ENCODE data around the gene CDH24. TPM values are rescaled to one million over a fixed set of nuclear protein-coding genes. Genes with fewer than 3 reads are reported as not detected.

CDH24 gene
- total and polyA plus RNA-seq, 10 of the 15 experiments (the other 5 are each of a cell fraction or from before 2014, with no cell fraction given), result 0.10 to 1.5 (median 0.45) TPM; not detected in 2

DNA sequence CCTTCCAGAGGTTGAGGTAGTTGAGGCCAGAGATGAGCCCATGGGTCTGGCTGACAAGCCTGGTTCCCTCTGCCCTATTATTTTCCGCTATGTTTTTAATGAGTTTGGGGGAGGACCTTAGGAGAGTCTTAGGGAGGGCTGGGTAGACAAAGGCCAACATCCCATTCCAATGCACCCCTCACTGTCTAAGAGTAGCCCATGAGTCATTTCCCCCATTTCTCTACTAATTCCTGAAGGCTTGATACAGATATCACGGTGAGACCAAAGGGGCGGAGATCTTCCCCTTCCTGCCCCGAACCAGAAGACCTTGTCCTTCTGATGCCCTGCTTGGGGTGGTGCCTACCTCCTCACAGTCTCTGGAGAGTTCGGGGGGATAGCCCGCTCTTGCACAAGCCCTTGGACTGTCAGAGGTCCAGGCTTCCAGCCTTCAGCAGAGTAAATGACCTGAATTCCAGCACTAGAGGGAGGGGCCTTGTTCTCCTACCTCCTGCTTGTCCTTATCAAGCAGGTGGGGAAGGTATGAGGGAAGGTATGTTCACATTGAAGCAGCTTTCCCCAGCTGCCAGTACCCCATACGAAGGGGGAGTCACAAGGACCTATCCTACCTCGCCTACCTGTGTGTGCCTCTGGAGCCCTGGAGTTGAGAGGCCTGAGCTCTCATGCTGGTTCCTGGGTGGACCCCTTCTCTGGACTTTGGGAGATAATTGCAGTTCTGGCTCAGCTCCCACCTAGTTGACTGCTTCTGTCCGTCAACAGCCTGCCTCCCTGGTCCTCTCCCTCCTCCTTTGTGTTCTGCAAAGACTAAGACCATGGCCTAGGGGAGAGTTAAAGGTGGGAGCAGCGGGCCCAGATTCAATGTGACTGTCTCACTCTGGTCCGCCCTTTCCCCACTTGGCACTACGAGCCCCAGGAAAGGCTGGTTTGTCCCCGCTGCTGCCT lies 11.6 kb downstream of the CDH24 start:
- POLR2A ChIA-PET, result no interaction called here
- TF ChIP-seq DPF2 (IDR thresholded peaks at IDR 0.05) (no peak), ZZZ3 (IDR thresholded peaks at IDR 0.05; ENCODE audit: control insufficient read depth, insufficient read length, low read depth) (no peak), IRF5 (IDR thresholded peaks at IDR 0.05; ENCODE audit: borderline replicate concordance) (no peak), ZNF207 (IDR thresholded peaks at IDR 0.05; ENCODE audit: borderline replicate concordance) (no peak), CEBPB (IDR thresholded peaks at IDR 0.05; ENCODE audit: borderline replicate concordance in 1 of 2, low read depth in 2 of 2, low read length in 2 of 2) (no peak)
- TF ChIP-seq, protein P1, sequence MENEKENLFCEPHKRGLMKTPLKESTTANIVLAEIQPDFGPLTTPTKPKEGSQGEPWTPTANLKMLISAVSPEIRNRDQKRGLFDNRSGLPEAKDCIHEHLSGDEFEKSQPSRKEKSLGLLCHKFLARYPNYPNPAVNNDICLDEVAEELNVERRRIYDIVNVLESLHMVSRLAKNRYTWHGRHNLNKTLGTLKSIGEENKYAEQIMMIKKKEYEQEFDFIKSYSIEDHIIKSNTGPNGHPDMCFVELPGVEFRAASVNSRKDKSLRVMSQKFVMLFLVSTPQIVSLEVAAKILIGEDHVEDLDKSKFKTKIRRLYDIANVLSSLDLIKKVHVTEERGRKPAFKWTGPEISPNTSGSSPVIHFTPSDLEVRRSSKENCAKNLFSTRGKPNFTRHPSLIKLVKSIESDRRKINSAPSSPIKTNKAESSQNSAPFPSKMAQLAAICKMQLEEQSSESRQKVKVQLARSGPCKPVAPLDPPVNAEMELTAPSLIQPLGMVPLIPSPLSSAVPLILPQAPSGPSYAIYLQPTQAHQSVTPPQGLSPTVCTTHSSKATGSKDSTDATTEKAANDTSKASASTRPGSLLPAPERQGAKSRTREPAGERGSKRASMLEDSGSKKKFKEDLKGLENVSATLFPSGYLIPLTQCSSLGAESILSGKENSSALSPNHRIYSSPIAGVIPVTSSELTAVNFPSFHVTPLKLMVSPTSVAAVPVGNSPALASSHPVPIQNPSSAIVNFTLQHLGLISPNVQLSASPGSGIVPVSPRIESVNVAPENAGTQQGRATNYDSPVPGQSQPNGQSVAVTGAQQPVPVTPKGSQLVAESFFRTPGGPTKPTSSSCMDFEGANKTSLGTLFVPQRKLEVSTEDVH (IDR thresholded peaks at IDR 0.05; ENCODE audit: low read depth, partially characterized antibody), result no peak
- TF ChIP-seq, protein P2, sequence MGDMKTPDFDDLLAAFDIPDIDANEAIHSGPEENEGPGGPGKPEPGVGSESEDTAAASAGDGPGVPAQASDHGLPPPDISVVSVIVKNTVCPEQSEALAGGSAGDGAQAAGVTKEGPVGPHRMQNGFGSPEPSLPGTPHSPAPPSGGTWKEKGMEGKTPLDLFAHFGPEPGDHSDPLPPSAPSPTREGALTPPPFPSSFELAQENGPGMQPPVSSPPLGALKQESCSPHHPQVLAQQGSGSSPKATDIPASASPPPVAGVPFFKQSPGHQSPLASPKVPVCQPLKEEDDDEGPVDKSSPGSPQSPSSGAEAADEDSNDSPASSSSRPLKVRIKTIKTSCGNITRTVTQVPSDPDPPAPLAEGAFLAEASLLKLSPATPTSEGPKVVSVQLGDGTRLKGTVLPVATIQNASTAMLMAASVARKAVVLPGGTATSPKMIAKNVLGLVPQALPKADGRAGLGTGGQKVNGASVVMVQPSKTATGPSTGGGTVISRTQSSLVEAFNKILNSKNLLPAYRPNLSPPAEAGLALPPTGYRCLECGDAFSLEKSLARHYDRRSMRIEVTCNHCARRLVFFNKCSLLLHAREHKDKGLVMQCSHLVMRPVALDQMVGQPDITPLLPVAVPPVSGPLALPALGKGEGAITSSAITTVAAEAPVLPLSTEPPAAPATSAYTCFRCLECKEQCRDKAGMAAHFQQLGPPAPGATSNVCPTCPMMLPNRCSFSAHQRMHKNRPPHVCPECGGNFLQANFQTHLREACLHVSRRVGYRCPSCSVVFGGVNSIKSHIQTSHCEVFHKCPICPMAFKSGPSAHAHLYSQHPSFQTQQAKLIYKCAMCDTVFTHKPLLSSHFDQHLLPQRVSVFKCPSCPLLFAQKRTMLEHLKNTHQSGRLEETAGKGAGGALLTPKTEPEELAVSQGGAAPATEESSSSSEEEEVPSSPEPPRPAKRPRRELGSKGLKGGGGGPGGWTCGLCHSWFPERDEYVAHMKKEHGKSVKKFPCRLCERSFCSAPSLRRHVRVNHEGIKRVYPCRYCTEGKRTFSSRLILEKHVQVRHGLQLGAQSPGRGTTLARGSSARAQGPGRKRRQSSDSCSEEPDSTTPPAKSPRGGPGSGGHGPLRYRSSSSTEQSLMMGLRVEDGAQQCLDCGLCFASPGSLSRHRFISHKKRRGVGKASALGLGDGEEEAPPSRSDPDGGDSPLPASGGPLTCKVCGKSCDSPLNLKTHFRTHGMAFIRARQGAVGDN (IDR thresholded peaks at IDR 0.05), result no peak
- no peak overlapping the region for H3K9ac ChIP-seq (ENCODE audit: control insufficient read depth, insufficient read depth, low read length)
- ATAC-seq, result no peak
- no peaks in the 10 kb centered on the region for H3K4me1 ChIP-seq (ENCODE audit: control insufficient read depth, insufficient read depth, low read length)
- SMC1A ChIA-PET (ENCODE audit: uncharacterized antibody, unreplicated experiment), result interaction anchor here (0.6 kb wide), 1 partner anchor 51 kb away, joined by 3 read pairs; no protein-coding TSS in a partner anchor
- no peaks in the 10 kb centered on the region; a peak in 2 of 4 replicates for H3K27me3 ChIP-seq (replicated peaks in 1 of 2; ENCODE audit: control insufficient read depth in 2 of 2, insufficient read depth in 2 of 2, low read length in 1 of 2)
- 48% methylated on average over 13 of the region's 13 CpGs for WGBS (ENCODE audit: insufficient coverage, insufficient replicate concordance, low lambda C conversion rate, missing lambda C conversion rate)
- H2AFZ ChIP-seq (ENCODE audit: control insufficient read depth, low read depth, low read length), result no peak overlapping the region
- in situ Hi-C loops (cut with MboI), result no loop called here
- RAD21 ChIA-PET (ENCODE audit: unreplicated experiment), result interaction anchor here (1.4 kb wide), 1 partner anchor 59 kb away, joined by 3 read pairs; no protein-coding TSS in a partner anchor
- DNase-seq (ENCODE audit: low read depth, low spot score), result no peak
- no peak for FAIRE-seq
- no peaks in the 10 kb centered on the region for H4K20me1 ChIP-seq (ENCODE audit: control insufficient read depth, insufficient read depth)
- BruUV-seq (replicated peaks), result no TSS peak
- no peak overlapping the region for H3K4me3 ChIP-seq
- intact Hi-C loops (cut with micrococcal nuclease; ENCODE audit: unreplicated experiment), result no loop called here
- CTCF ChIA-PET, result interaction anchor here (0.9 to 18.3 kb wide), 2 partner anchors 53 to 72 kb away, joined by 3 to 853 read pairs; partner anchors contain the start of gene AJUBA
- H3K36me3 ChIP-seq (ENCODE audit: control insufficient read depth in 2 of 2, insufficient read depth in 2 of 2, low read length in 1 of 2), result no peaks in the 10 kb centered on the region
- no peak overlapping the region for H3K27ac ChIP-seq (ENCODE audit: control insufficient read depth, insufficient read depth)
- H3K4me2 ChIP-seq (ENCODE audit: control insufficient read depth, insufficient read depth), result no peak overlapping the region
- no peaks in the 10 kb centered on the region for H3K9me3 ChIP-seq (replicated peaks; ENCODE audit: control insufficient read depth, insufficient read depth, low read length)
- H3K79me2 ChIP-seq (ENCODE audit: control insufficient read depth, insufficient read depth, low read length), result no peaks in the 10 kb centered on the region
